HG02870 (cell line): ENCODE results near the gene RAD51B.
"Not testable (repeated sequence)": the region's sequence is repeated elsewhere in the genome, so short reads cannot be mapped to it uniquely, and the experiment has no call there.

Experiments used
- ATAC-seq: cut with Tn5 transposase; IDR thresholded peaks from one replicate; pipeline ENCODE4 v1.9.1; 2021; ENCODE audit warnings: mild to moderate bottlenecking, moderate library complexity; ENCODE audit not compliant: unreplicated experiment

The RAD51B gene

DNA sequence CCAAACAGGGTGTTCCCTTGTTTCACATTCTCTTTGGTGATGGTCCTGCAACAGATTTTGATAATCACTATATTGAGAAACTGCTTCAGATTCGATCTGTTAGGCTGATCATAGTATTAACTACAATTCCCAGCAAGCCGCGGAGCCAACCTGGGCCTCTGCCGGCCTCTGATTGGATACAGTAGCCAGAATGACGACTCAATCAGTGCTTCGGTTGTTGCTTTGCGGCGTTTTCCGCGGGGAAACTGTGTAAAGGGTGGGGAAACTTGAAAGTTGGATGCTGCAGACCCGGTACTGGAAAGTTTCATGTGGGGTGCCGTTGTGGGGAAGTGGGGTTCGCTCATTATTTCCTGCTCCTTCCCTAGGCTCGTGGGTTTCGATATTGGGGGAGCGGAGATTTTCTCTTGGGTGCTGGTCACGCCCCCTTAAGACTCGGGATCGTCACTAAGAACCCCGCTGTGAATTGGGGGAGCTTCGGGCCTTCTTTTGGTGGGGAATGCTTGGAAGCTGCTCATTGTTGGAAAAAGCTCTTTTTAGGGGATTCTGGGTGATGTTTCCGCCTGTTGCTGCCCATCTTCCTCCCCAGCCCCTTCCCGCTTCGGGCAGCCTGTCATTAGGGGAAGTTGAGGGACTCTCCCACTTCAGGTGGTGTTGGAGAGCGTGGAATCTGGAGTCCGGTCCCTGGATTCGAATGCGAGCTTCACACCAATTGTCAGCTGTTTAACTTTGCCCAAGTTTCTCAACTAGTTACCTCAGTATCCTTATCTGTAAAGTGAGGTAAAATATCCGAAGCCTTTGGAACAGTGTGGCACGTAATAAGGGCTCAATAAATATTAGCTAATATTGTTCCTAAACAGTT lies at the start of gene RAD51B:
Gene RAD51B (plus strand): TSS at position 217 of the 859 bp plus-strand sequence.
- ATAC-seq: peak; percentile 59

DNA sequence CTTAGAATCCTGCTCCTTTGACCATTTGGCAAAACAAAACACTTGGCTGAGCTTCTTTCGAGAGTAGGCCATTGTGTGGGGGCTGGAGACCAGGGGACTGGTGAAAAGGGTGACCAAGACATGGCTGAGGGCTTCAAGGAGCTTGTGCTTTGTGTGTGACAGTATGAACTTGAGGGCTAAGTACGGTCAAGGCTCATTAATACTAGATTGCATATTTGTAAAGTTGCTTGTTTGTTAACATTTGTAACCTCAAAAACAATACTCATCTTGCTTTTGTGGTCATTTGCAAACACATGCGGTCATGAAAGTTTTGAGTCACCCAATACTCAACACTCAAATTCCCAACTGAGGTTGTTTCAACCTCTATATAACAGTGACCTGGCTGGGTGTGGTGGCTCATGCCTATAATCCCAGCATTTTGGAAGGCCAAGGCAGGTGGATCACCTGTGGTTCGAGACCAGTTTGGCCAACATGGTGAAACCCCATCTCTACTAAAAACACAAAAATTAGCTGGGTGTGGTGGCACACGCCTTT lies 45.7 kb upstream of the RAD51B start:
- no peak for ATAC-seq

DNA sequence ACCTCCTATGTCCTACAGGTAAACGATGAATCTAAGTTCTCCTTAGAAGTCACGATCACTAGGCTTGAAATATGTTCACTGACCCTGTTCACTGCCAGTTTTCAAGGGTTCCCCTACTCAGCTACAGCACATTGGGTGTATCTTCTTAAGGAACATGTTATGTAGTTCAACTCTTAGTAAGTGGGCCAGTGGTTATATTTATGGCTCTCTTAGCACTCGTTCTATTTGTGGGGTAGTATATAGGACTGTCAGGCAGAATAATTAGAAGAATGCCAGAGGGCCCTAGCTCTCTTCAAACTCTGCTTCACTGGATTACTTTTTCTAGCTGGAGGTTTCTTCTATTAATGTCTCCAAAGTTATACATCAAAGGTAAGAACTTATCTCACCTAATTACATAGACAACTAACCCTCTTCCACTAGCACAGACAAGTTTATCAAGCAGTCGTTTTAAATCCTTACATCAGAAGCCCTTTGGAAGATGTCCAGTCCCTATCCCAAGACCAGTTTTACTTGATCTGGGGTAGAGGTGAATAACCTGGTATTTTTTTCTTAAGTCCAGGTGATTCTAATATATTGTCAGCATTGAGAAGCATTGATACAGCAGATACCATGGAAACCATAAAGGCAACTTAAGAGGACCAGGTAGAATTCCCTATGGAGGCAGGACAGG lies 42.8 kb upstream of the RAD51B start:
- ATAC-seq: no peak

DNA sequence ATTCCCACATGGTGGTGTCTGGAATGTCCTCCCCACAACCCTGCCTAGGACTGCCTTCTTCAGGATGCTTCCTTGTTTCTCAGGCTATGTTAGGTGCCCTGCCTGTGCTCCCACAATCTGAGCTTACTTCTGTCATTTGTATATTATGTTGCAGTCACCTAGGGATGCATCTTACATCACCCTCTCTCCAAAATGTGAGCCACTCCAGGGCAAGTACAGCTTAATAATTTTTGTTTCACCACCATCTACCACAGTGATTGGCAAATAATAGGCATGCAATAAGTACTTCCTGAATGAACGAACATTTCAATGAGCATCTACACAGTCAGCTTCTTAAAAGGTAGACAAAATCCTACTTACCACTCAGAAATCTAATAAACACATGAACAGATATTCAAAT lies 40.8 kb upstream of the RAD51B start:
- ATAC-seq: no peak

DNA sequence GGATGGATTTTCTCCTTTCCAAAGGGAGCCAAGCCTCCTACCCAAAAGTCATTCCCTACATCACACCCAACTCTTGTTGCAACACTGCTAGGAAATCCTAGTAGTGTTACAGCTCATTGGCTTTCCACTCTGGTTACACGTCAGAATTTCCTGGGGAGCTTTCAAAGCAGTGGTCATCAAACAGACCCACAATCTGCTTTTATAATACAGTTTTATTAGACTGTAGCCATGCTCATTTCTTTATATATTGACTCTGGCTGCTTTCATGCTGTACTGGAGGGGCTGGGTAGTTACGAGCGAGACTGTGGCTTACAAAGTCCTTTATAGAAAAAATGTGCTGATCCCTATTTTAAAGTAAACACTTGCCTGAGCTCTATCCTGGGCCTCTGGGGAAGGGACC lies 37.5 kb upstream of the RAD51B start:
- no peak for ATAC-seq

DNA sequence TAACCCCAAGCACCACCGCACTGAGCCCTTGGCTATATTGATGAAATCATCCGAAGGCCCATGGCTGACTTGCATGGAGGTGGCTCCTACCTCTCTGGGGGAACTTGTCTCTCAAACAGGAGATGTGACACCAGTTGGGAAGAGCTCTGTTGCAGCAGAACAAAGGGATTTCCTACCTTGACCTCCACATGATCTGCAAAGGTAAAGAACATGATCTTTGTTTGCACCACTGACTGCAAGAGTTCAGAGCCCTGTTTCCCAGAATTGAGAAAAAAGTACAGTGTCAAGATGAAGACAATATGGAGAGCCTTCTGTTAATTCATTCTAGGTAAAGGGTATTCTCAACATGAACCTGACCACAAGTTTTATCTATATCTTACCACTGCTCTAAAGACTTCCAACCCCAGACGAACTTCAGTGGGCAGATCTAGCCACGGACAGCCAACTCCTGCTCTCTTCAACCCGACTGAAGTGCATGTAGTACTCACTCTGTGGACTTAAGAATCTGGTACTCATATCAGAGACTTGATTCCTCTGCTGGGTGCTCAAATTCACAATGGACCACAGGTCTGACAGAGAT lies 35.2 kb upstream of the RAD51B start:
- no peak for ATAC-seq

DNA sequence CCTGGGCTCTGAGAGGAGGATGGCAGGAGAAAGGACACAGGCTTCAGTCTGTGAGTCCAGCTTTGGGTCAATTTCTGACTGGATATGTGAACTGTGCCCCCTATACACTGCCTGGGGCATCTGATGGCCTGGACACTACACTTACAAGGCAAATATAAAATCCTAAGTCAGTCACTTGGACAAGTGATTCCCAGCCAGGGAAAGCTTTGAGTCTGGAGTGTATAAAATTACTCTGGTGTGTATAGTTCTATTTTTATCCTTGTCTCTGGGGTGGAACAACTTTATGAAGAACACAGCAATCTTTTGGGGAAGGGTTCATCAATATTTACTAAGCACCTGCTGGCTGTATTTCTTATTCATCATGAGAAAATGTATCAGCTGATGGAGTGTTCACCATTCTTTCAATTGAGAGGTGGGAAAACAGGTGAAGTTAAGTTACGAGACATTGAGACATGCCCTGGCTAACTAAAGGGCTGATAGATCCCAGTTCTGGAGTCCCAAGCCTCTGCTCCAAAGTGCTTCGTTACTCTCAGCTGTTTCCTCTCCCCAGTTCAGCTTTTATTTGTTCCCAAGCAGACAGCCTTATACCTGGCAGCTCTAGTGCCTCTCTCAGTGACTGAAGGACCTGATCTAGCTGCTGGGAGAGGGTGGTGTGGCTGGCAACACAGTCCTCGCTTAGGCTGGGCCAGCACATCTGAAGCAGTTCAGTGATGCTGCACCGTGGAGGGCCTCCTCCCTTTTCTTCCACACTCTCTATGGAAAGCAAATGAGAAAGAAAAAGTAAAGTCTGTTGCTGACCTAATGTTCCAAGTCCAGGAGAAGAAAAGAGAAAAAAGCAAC lies 34.1 kb upstream of the RAD51B start:
- ATAC-seq: no peak

DNA sequence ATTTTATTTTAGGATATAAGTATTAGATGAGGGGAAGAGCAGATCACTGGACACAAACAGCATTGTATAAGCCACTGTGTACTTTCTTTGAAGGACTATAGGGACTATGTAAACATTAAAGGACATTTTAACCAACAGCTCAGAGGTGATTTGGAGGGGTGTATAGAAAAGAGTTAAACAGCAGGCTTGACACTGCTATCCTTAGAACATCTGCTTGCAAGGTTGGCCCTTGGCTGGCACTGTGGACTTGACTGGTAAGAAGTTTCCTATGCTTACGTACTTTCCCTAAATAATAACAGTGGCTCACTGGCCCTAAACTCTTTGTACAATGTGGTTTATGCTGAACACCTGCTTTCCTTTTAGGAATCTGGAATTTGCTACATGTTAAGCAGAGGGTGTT lies 31.9 kb upstream of the RAD51B start:
- ATAC-seq: no peak

DNA sequence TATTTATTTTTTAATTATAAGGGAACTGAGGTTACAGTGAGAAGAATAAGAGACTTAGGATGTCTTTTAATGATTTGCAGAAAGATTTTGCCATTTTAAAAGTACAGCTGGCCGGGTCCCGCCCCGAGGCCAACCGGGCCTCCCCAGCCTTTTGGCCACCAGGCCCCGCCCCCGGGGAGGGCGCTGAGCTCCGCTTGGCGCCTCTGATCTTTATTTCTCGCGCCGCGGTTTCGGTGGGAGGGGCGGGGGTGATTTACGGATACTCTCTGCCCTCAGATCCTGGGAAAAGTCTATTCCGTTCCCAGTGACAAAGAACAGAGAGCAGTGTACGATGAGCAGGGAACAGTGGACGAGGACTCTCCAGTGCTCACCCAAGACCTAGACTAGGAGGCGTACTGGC lies 20.8 kb upstream of the RAD51B start:
- ATAC-seq: no peak

DNA sequence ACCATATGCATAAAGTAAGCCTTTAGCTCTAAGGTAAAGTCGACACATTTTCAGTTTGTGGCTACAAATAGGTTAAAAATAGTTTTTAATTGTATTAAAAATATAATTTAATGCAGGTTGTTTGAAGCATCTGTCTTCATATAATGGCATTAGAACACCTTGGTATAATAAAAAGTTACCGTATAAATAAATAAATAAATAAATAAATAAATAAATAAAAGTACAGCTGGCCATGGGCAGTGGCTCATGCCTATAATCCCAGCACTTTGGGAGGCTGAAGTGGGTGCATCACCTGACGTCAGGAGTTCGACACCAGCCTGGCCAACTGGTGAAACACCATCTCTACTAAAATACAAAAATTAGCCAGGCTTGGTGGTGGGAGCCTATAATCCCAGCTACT lies 18.8 kb upstream of the RAD51B start:
- ATAC-seq: no peak

DNA sequence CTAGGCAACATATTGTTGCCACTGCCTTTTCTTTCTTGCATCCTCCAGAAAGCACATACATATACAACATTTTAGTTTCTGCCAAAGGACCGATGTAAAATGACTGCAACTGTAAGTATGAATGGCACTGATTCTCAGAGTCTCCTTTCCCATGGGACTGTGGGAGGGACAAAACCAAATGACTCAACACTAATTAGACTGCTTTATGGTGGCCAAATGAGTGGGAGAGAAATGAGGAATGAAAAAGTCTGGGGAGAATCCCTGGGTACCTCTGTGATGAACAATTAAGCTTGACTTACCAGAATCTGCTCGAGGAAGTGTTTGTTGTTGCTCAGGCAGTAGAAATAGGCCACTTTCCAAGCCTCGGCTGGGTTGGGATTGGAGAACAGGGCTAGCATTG lies 13.3 kb upstream of the RAD51B start:
- no peak for ATAC-seq

DNA sequence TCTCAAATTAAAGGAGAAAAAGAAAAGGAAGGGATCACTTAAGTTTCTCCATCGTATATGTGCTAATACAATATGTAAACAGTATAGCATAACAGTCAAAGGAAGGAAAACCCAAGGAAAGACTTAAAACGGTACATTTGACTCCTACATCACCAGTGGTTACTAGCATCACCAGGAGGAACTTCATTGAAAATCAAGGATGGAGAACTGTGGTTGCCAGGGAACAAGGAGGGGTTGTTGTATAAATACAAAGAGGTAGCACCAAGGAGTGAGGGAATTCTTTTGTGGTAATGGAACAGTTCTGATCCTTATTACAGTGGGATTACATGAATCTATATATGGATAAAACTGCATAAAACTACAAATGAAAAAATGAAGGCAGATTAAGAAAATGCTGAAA lies 4.8 kb upstream of the RAD51B start:
- no peak for ATAC-seq

DNA sequence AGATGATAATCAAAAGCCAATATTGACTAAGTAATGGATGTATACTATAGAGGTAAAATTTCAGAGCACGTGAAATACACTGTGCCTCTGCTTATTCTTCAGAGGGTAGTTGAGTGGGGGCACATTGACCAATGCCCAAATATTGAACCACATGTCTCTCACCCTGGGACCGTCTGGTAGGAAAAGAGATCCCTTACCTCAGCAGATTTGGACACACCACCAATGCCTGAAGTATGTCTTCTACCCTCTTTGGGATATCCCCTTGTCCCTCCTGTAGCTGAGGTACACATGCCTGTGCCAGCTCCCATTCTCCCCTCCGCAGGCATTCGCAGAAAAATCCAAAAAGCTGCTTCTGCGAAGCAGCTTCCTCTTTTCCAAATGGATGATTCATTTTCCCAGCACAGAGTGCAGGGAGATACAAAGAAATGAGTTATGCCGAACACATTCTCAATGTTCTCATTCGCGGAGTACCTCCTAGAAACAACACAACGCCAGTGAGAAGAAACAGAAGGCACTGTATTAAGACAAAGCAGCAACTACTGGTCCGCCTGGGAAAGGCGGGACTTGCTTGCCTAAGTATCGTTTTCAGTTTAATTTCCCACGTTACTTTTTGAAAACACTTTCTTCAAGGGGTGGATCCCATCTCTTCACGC lies 3.9 kb upstream of the RAD51B start:
- ATAC-seq: no peak

DNA sequence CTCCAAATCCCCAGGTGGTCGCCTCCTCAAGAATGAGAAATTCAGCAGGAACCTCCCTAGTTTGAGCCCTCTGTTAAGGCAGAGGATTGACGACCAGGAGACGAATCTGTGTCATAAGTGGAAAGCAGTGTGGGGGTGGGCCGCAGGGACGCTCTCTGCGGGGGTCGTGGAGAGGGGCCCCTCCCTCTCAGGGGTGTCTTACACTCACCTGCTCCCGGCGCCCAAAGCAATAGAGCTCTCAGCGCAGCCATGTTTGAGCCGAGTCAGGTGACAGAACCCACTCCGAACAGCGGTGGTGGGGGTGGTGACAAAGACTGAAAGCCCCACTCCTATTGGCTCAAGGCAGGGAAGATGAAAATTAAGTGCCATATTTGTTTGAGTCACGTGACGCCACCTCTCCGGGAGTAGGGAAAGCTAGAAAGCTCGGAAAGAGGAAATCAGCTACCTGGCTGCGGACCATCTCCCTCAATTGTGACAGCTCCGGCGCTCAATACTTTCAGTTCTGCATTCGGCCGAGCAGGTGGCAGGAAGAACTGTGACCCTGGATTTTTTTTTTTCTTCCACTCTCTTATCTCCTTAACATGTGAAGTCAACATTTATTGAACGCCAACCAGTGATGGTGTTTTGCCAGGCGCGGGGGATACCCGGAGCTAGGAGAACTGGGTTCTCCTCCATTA lies 3.1 kb upstream of the RAD51B start, which contains the start of gene ZFYVE26:
Gene ZFYVE26 (minus strand): TSS at position 265 of the 677 bp plus-strand sequence. CDS start 627 bp downstream, outside the sequence.
- peak; percentile 90 for ATAC-seq

DNA sequence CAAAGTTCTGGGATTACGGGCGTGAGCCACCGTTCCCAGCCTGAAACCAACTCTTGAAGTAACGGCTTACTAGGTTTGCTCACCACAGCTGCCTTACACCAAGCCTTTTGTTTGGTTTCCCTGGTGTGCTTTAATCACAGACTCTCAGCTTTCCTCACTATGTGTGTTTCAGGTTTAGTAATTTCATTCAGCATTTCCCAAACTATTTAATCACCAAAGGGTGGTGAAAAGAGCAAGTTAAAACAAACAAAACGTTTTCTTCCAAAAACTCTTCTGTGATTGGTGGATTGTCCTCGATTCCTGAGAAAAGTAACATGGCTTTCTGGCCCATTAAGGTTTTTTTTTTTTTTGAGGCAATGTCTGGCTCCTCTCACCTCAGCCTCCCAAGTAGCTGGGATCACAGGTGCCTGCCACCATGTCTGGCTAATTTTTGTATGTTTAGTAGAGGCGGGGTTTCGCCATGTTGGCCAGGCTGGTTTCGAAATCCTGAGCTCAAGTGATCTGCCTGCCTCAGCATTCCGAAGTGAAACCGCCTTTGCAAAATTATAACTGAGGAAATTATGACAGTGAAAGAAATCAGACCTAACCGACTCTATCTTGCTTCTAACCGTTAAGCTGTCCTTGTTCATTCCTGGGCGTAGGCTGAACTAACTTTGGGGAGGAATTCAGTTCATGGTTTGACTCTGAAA lies 1.7 kb upstream of the RAD51B start:
- ATAC-seq: no peak

DNA sequence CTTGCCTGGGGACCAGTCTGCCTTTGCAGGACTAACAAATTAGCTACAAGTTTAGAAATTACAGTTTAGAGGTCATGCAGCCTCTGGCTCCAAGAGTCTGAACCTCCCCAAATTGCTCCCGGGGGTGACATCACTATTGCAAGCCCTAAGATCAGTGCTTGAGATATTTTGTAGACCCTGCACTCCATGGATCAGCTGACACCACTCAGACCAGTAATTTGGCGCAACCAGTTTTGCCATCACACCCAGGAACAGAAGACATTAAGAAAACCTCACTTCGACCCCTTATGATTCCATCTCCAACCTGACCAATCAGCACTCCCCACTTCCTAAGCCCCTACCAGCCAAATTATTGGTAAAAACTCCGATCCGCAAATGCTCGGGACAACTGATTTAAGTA lies 1.1 kb upstream of the RAD51B start:
- ATAC-seq: not testable (repeated sequence)

DNA sequence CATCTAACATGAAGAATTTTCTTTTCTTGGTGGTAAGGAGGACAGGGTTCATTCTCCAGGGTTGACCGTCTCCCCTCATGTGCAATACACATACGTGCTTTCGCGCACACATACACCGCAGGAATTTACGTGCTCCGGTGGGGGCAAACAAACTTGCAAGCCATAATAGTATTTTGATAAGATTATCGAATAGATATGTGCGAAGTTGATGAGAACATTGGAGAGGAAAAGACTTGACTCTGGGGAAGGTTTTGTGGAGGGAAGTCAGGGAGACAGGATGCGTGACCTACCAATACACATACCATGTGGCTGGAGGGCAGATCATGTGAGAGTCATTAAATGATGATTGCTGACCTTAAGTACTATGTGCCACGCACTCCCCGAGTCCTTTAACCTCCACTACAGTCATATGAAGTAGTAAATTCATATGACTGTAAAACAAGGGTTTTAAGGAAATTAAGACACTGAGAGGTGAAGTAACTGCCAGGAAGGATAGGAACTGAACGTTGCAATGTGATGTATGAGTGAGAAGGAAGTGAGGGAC lies 921 bp downstream of the RAD51B start:
- no peak for ATAC-seq

DNA sequence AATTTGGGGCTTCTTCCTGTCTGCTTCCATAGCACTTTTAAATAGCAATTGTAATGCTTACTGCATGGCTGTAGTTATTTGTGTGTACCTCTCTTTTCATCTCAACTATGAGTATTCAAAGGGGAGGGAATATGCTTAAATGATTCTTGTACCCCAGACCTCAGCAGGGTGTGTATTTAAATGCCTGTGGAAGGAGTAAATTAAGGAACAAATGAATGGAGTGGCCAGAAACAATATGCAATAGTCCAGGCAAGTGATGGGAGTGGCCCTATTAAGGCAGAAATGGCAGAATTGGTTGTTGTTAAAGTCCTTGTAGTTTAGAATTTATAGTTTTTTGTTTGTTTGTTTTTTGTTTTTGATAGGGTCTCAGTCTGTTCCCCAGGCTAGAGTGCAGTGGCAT lies 1.5 kb downstream of the RAD51B start:
- ATAC-seq: no peak

DNA sequence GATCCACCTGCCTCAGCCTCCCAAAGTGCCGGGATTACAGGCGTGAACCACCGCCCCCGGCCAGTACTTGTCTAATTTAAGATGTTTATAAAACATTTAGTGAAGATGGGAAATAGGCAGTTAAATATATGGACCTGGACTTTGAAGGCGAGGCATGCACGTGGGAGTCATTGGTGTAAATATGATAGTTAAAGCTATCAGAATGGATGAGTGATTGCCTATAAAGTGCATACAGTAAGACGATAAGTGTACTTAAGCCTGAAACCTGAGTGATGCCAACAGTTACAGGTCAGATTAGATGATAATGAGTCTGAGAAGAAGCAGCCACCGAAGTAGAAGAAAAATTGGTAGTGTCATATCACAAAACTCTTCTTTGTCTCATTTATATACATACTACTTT lies 11.5 kb downstream of the RAD51B start:
- ATAC-seq: no peak
